GM18519 (cell line): ENCODE data around the gene IGDCC3.

ENCODE experiments used
- ATAC-seq: cut with Tn5 transposase; IDR thresholded peaks from one replicate; pipeline ENCODE4 v1.9.1; 2021; ENCODE audit warnings: mild to moderate bottlenecking, moderate library complexity; ENCODE audit not compliant: unreplicated experiment, low FRiP score

IGDCC3 gene

GRCh38 chr15:65330934-65331645, 46.7 kb downstream of the IGDCC3 start:
- no peak for ATAC-seq

GRCh38 chr15:65329984-65330735, 47.6 kb downstream of the IGDCC3 start:
- ATAC-seq = no peak

- no peak for ATAC-seq
Measured at GRCh38 chr15:65329288-65329983, 48.4 kb downstream of the IGDCC3 start.

- ATAC-seq = no peak
Measured at GRCh38 chr15:65328506-65329287, 49.1 kb downstream of the IGDCC3 start.

- ATAC-seq = no peak
Measured at GRCh38 chr15:65327651-65328393, 50.0 kb downstream of the IGDCC3 start.

- ATAC-seq = no peak
Measured at GRCh38 chr15:65326818-65327217, 51.0 kb downstream of the IGDCC3 start.

- no peak for ATAC-seq
Measured at GRCh38 chr15:65326117-65326526, 51.7 kb downstream of the IGDCC3 start.

- ATAC-seq = no peak
Measured at GRCh38 chr15:65323071-65323511, 54.7 kb downstream of the IGDCC3 start.

GRCh38 chr15:65318870-65319356, 58.9 kb downstream of the IGDCC3 start:
- ATAC-seq = no peak

GRCh38 chr15:65312400-65312916, 65.3 kb downstream of the IGDCC3 start:
- no peak for ATAC-seq

GRCh38 chr15:65311760-65312159, 66.0 kb downstream of the IGDCC3 start:
- ATAC-seq = no peak

GRCh38 chr15:65310431-65311137, 67.2 kb downstream of the IGDCC3 start:
- ATAC-seq = no peak

GRCh38 chr15:65309882-65310418, 67.9 kb downstream of the IGDCC3 start:
- ATAC-seq = no peak

GRCh38 chr15:65307978-65308377, 69.8 kb downstream of the IGDCC3 start:
- ATAC-seq = no peak

GRCh38 chr15:65306551-65306950, 71.3 kb downstream of the IGDCC3 start:
- no peak for ATAC-seq

- no peak for ATAC-seq
Measured at GRCh38 chr15:65305776-65306175, 72.0 kb downstream of the IGDCC3 start.

- no peak for ATAC-seq
Measured at GRCh38 chr15:65305150-65305758, 72.5 kb downstream of the IGDCC3 start.
